GM18868 (cell line): ENCODE results near the gene ADAM12.
"Not testable (repeated sequence)": the region's sequence is repeated elsewhere in the genome, so short reads cannot be mapped to it uniquely, and the experiment has no call there.

Experiments used
- ATAC-seq: cut with Tn5 transposase; IDR thresholded peaks from one replicate; pipeline ENCODE4 v1.9.1; 2021; ENCODE audit warnings: mild to moderate bottlenecking, moderate library complexity; ENCODE audit not compliant: unreplicated experiment

ADAM12 gene

GRCh38 chr10:126066456-126066855, 321.8 kb downstream of the ADAM12 start:
- ATAC-seq = no peak

GRCh38 chr10:126065751-126066377, 322.4 kb downstream of the ADAM12 start:
- ATAC-seq = no peak

- ATAC-seq = no peak
Observed at GRCh38 chr10:126064512-126064911, 323.8 kb downstream of the ADAM12 start.

GRCh38 chr10:126063353-126063791, 324.9 kb downstream of the ADAM12 start:
- ATAC-seq = no peak

- ATAC-seq = no peak
Observed at GRCh38 chr10:126062131-126063032, 325.9 kb downstream of the ADAM12 start.

GRCh38 chr10:126061526-126061925, 326.8 kb downstream of the ADAM12 start:
- ATAC-seq = no peak

GRCh38 chr10:126060261-126060931, 327.9 kb downstream of the ADAM12 start:
- no peak for ATAC-seq

- no peak for ATAC-seq
Observed at GRCh38 chr10:126059076-126059826, 329.0 kb downstream of the ADAM12 start.

- ATAC-seq = no peak
Observed at GRCh38 chr10:126058507-126058906, 329.8 kb downstream of the ADAM12 start.

GRCh38 chr10:126058104-126058503, 330.2 kb downstream of the ADAM12 start:
- no peak for ATAC-seq

- ATAC-seq = no peak
Observed at GRCh38 chr10:126057494-126057893, 330.8 kb downstream of the ADAM12 start.

- no peak for ATAC-seq
Observed at GRCh38 chr10:126054191-126054590, 334.1 kb downstream of the ADAM12 start.

GRCh38 chr10:126052171-126052570, 336.1 kb downstream of the ADAM12 start:
- ATAC-seq = no peak

GRCh38 chr10:126049759-126050700, 338.2 kb downstream of the ADAM12 start:
- ATAC-seq = no peak

GRCh38 chr10:126047749-126048148, 340.5 kb downstream of the ADAM12 start:
- ATAC-seq = not testable (repeated sequence)

- ATAC-seq = no peak
Observed at GRCh38 chr10:126046831-126047230, 341.4 kb downstream of the ADAM12 start.

- no peak for ATAC-seq
Observed at GRCh38 chr10:126045861-126046260, 342.4 kb downstream of the ADAM12 start.

- ATAC-seq = no peak
Observed at GRCh38 chr10:126043389-126043788, 344.9 kb downstream of the ADAM12 start.

GRCh38 chr10:126042906-126043305, 345.4 kb downstream of the ADAM12 start:
- ATAC-seq = no peak

GRCh38 chr10:126042354-126042753, 345.9 kb downstream of the ADAM12 start:
- ATAC-seq = no peak
